Astrocyte of the cerebellum (primary cell): ENCODE data around the gene UBE4A.

Experiments used
- DNase-seq: peaks from one replicate; pipeline ENCODE4 v3.0.0-alpha.2; 2011; ENCODE audit warnings: low read depth
- H3K4me3 ChIP-seq: 2 replicates; pipeline ENCODE4 v1.5.1; 2011; ENCODE audit warnings: mild to moderate bottlenecking, low read depth, low read length, moderate library complexity
- CTCF ChIP-seq: IDR thresholded peaks from 2 replicates; pipeline ENCODE4 v1.5.1; 2012; ENCODE audit warnings: low read length, low read depth, moderate library complexity, mild to moderate bottlenecking; ENCODE audit errors: missing control alignments
- in situ Hi-C: cut with HindIII; loops from 2 replicates; pipeline ENCODE4 v1.10.0; 2017; ENCODE audit warnings: low sequenced_read_pairs

The UBE4A gene

GRCh38 chr11:118439646-118440045 lies 80.2 kb downstream of the UBE4A start:
- no peak for TF ChIP-seq CTCF
- in situ Hi-C loops, result no loop called here
- H3K4me3 ChIP-seq, result no peak overlapping the region
- no peak for DNase-seq

DNA sequence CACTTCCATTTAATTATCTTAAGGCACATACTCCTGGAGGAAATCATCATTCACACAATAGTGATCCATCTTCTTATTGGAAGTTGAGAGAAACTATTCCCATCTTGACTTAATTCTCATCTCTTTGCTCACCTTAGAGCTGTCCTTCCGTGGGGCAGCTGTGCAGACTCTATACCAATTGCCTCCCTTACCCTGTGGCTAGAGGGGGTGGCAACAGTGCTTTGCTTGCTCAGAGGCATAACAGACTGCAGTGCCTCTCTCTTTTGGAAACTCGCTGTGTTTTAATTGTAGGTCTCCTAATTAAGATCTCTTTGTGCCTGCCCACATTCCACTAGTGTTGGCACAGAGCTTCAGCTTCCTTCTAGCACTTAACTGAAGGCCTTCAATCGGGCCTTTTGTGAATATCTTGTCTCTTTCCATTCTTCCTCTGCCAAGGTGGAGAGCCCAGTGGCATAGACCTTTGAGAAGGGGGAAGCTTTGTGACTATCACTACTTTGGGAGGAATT lies 82.4 kb downstream of the UBE4A start:
- no peak overlapping the region for H3K4me3 ChIP-seq
- in situ Hi-C loops, result no loop called here
- no peak for DNase-seq
- TF ChIP-seq CTCF, result no peak

DNA sequence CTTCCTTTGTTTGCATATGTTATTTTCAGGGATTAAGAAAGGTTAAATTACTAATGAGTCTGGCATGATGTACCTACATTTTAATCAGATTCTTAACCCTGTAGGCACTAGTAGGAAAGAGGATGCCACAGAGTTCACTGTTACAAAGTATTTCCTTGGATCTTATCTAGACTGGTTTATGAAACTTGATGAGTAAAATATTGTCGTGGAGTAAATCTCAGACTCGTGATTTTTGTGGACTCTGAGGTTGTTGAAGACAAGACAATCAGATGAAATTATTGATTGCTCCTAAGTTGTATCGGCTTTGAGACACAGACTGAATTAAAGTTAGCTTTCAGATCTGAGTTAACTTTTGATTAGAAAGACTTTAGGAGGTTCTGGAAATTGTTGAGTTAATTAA lies 82.9 kb downstream of the UBE4A start:
- TF ChIP-seq CTCF, result no peak
- DNase-seq, result no peak
- in situ Hi-C loops, result no loop called here
- H3K4me3 ChIP-seq, result no peak overlapping the region

- no peak for TF ChIP-seq CTCF
- in situ Hi-C loops, result no loop called here
- no peak for DNase-seq
- no peak overlapping the region for H3K4me3 ChIP-seq
Observed at GRCh38 chr11:118442908-118443589, 83.6 kb downstream of the UBE4A start.

DNA sequence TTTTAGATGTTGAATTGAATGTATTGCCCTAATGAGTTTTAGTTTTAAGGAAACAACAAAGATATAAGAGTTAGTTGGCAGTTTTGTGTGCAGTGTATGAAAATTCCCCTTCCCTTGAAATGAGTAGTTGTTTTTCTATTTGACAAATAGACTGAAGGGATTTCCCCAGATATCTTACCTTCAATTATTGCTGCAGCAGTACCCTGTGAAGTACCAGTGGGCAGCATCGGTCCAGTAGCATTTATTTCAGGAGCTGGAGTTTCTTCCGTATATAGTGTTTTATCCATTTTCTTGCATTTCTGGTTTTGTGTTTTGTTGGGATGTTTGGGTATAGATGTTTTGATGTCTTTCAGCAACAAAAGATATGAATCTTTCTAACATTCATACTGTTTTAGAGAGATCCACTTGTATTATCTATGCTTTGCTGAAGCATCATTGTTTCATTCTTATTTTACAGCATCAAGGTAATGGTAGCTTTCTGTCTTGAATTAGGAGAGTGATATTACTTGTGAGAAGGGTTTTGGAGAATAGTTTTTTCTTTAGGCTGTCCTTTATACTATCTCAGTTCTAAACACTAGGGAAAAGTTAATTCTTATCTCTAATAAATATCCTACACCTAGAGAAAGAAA lies 84.3 kb downstream of the UBE4A start:
- DNase-seq, result no peak
- no peak overlapping the region for H3K4me3 ChIP-seq
- TF ChIP-seq CTCF, result no peak
- in situ Hi-C loops, result no loop called here

DNA sequence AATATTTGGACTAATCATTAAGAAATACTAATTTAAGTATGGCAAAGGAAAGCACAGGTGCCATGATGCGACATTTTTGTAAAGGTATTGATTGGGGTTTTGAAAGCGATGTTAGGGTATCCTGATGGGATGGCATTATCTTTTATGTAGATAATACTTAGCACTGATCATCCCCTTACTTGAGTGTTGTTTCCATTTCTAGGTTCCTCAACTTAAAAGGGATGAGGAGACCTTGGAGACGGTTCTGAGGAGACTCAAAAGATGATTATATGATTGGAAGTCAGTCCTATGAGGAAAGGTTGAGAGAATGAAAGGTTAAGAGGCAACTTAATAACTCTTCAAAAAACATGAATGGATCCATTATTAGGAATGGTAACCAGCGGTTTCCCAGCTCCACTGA lies 88.0 kb downstream of the UBE4A start:
- no peak for TF ChIP-seq CTCF
- no peak overlapping the region for H3K4me3 ChIP-seq
- no peak for DNase-seq
- in situ Hi-C loops, result no loop called here
